ENCODE results near the gene C1QTNF5.

The C1QTNF5 gene

GRCh38 chr11:119371067-119371601, 30.5 kb upstream of the C1QTNF5 start:
- no peak for DNase-seq (ENCODE audit: low spot score)
- no peak for TF ChIP-seq CTCF (IDR thresholded peaks at IDR 0.05; ENCODE audit: extremely low read depth, missing control alignments)

- no peak for TF ChIP-seq CTCF (IDR thresholded peaks at IDR 0.05; ENCODE audit: extremely low read depth, missing control alignments)
- DNase-seq (ENCODE audit: low spot score) = no peak
Measured at GRCh38 chr11:119370486-119371046, 29.9 kb upstream of the C1QTNF5 start.

GRCh38 chr11:119369132-119369925, 28.6 kb upstream of the C1QTNF5 start:
- no peak for TF ChIP-seq CTCF (IDR thresholded peaks at IDR 0.05; ENCODE audit: extremely low read depth, missing control alignments)
- DNase-seq (ENCODE audit: low spot score) = no peak

GRCh38 chr11:119368121-119369034, 27.7 kb upstream of the C1QTNF5 start:
- TF ChIP-seq CTCF (IDR thresholded peaks at IDR 0.05; ENCODE audit: extremely low read depth, missing control alignments) = no peak

GRCh38 chr11:119367661-119368120, 27.0 kb upstream of the C1QTNF5 start:
- DNase-seq (ENCODE audit: low spot score) = no peak
- no peak for TF ChIP-seq CTCF (IDR thresholded peaks at IDR 0.05; ENCODE audit: extremely low read depth, missing control alignments)

More at GRCh38 chr11:119368121-119369034, 27.7 kb upstream of the C1QTNF5 start:
- no peak for DNase-seq (ENCODE audit: low spot score)

GRCh38 chr11:119366690-119367620, 26.3 kb upstream of the C1QTNF5 start:
- TF ChIP-seq CTCF (IDR thresholded peaks at IDR 0.05; ENCODE audit: extremely low read depth, missing control alignments) = no peak
- DNase-seq (ENCODE audit: low spot score) = no peak
